GM12878 (cell line): ENCODE data around the gene COL28A1. TPM values are rescaled to one million over a fixed set of nuclear protein-coding genes. Genes with fewer than 3 reads are reported as not detected.

Source experiments
- ATAC-seq: fragments of 200-7000 bp; cut with Tn5 transposase; 3 replicates; pipeline ENCODE4 v1.9.1; 2020; ENCODE audit warnings: mild to moderate bottlenecking, moderate library complexity
- BruUV-seq: library from RNA; stranded (reverse); fragments of 400-500 nt; replicated peaks from 2 replicates; lab custom pipeline; 2021; lab: Mats Ljungman, UMichigan
- CTCF ChIA-PET: fragments of 300-600 bp; sonication (Branson Sonifier 250); formaldehyde crosslinking; extraction: SDS; loops from one replicate; lab custom pipeline; 2021; ENCODE audit warnings: inconsistent platforms; lab: Yijun Ruan, JAX
- POLR2A ChIA-PET: fragments of 350-600 bp; formaldehyde crosslinking; extraction: SDS; loops from one replicate; lab custom pipeline; 2021; ENCODE audit warnings: inconsistent platforms; lab: Charles Lee
- RAD21 ChIA-PET: fragments of 300-600 bp; sonication (Branson Sonifier 250); formaldehyde crosslinking; loops from one replicate; lab custom pipeline; 2023; ENCODE audit warnings: antibody characterized with exemption; ENCODE audit not compliant: unreplicated experiment; lab: Charles Lee
- SMC1A ChIA-PET: fragments of 300-600 bp; sonication (Branson Sonifier 250); formaldehyde crosslinking; loops from one replicate; lab custom pipeline; 2023; ENCODE audit not compliant: unreplicated experiment, uncharacterized antibody; lab: Charles Lee
- DNase-seq: peaks from one replicate; pipeline ENCODE4 v3.0.0-alpha.2; 2011; ENCODE audit warnings: low read depth, low spot score
- FAIRE-seq: peaks from 3 replicates; lab custom pipeline; 2011; peaks lifted over from hg19 to GRCh38; lab: Jason Lieb, UNC
- H2AFZ ChIP-seq: 2 replicates; pipeline ENCODE4 v1.6.0; 2011; ENCODE audit warnings: low read depth, low read length, control low read depth; ENCODE audit not compliant: control insufficient read depth
- H3K27ac ChIP-seq: 2 replicates; pipeline ENCODE4 v1.5.1; 2011; ENCODE audit warnings: control low read depth; ENCODE audit not compliant: control insufficient read depth, insufficient read depth
- H3K27me3 ChIP-seq, 2 experiments: replicated peaks in 1 of 2; 2 replicates each; pipeline versions ENCODE4 v1.6.0 to v1.6.1; 2011; ENCODE audit warnings: low read length in 1 of 2; ENCODE audit not compliant: control insufficient read depth in 2 of 2, insufficient read depth in 2 of 2
- H3K36me3 ChIP-seq, 2 experiments: 2 replicates each; pipeline ENCODE4 v1.5.1; 2011; ENCODE audit warnings: low read length in 1 of 2; ENCODE audit not compliant: control insufficient read depth in 2 of 2, insufficient read depth in 2 of 2
- H3K4me1 ChIP-seq: 2 replicates; pipeline ENCODE4 v1.6.1; 2011; ENCODE audit warnings: mild to moderate bottlenecking, low read length, moderate library complexity, mixed read lengths; ENCODE audit not compliant: control insufficient read depth, insufficient read depth
- H3K4me2 ChIP-seq: 2 replicates; pipeline ENCODE4 v1.6.0; 2011; ENCODE audit warnings: control low read depth; ENCODE audit not compliant: control insufficient read depth, insufficient read depth
- H3K4me3 ChIP-seq: fragments of 200-600 bp; sonication (generic); 2 replicates; pipeline ENCODE4 v1.5.1; 2016
- H3K79me2 ChIP-seq: 2 replicates; pipeline ENCODE4 v1.6.0; 2011; ENCODE audit warnings: low read length; ENCODE audit not compliant: control insufficient read depth, insufficient read depth
- H3K9ac ChIP-seq: 2 replicates; pipeline ENCODE4 v1.8.0; 2011; ENCODE audit warnings: low read length, control low read depth, mixed read lengths; ENCODE audit not compliant: control insufficient read depth, insufficient read depth
- H3K9me3 ChIP-seq: replicated peaks from 3 replicates; pipeline ENCODE4 v1.5.1; 2011; ENCODE audit warnings: mild to moderate bottlenecking, low read length; ENCODE audit not compliant: control insufficient read depth, insufficient read depth
- H4K20me1 ChIP-seq: 2 replicates; pipeline ENCODE4 v1.6.0; 2011; ENCODE audit not compliant: control insufficient read depth, insufficient read depth
- CEBPB ChIP-seq, 2 experiments: fragments of 150-350 bp in 1 of 2; IDR thresholded peaks; 2 replicates each; pipeline ENCODE4 v1.6.1; 2012 to 2014; ENCODE audit warnings: low read depth in 2 of 2, low read length in 2 of 2, borderline replicate concordance in 1 of 2, inconsistent platforms in 1 of 2
- CEBPZ ChIP-seq: fragments of 150-350 bp; IDR thresholded peaks from 2 replicates; pipeline ENCODE4 v1.6.1; 2016; ENCODE audit warnings: low read depth, low read length
- CUX1 ChIP-seq: IDR thresholded peaks from 2 replicates; pipeline ENCODE4 v1.6.1; 2012; ENCODE audit warnings: improper control_type of control experiment, low read depth, low read length; ENCODE audit not compliant: insufficient replicate concordance
- ZNF687 ChIP-seq: fragments of 450-650 bp; IDR thresholded peaks from 2 replicates; pipeline ENCODE4 v1.6.1; 2017; ENCODE audit warnings: mild to moderate bottlenecking, moderate library complexity
- WGBS: methylation state at CpG from one replicate; pipeline ENCODE4 v1.1.6; 2016; ENCODE audit warnings: low lambda C conversion rate; ENCODE audit not compliant: insufficient replicate concordance, insufficient coverage; ENCODE audit errors: missing lambda C conversion rate; 5-methylcytosine and 5-hydroxymethylcytosine counted together
- in situ Hi-C: fragments of 300-500 bp; cut with MboI; formaldehyde crosslinking; loops from 9 replicates; pipeline ENCODE4 v1.14.3; 2018; ENCODE audit warnings: mixed read lengths
- intact Hi-C: fragments of 100-400 bp; cut with micrococcal nuclease; formaldehyde crosslinking; loops from one replicate; pipeline ENCODE4 v1.14.2; 2022; ENCODE audit not compliant: unreplicated experiment
- polyA plus RNA-seq, 11 experiments: library from polyadenylated mRNA; depleted of rRNA in 4 of 11; unstranded in 6 of 11; stranded (reverse) in 5 of 11; fragments of >200 nt; fragmentation: Nextera tagmentation in 4 of 11; fragmentation: Illumina TruSeq in 1 of 11; extraction: Ambion mirVana in 4 of 11; extraction: Trizol in 1 of 11; gene quantifications; 1 replicate in 1 of 11; 2 replicates in 10 of 11; pipeline versions ENCODE4 v1.2.1 to v1.2.3, GENCODE V29; 2011 to 2016; ENCODE audit warnings: inconsistent platforms in 2 of 11, missing spikeins in 2 of 11, low read depth in 1 of 11
- total RNA-seq, 4 experiments: library from RNA; depleted of rRNA in 3 of 4; stranded (reverse); fragments of >200 nt in 3 of 4; fragmentation: Illumina TruSeq in 1 of 4; extraction: Trizol in 1 of 4; gene quantifications; 2 replicates each; pipeline versions ENCODE4 v1.2.1 to v1.2.3, GENCODE V29; 2013 to 2021

Gene COL28A1
- total and polyA plus RNA-seq, 10 of the 15 experiments (the other 5 are each of a cell fraction or from before 2014, with no cell fraction given) = 0.05 to 0.22 TPM; not detected in 8

- TF ChIP-seq CUX1 = no peak
Observed at GRCh38 chr7:7519528-7519927, 16.1 kb downstream of the COL28A1 start (continued).

GRCh38 chr7:7519056-7519455, 16.6 kb downstream of the COL28A1 start:
- no peak for FAIRE-seq
- BruUV-seq = no TSS peak
- SMC1A ChIA-PET = no interaction called here
- ATAC-seq = no peak
- H3K4me2 ChIP-seq = no peak overlapping the region
- intact Hi-C loops = no loop called here
- no peak overlapping the region for H3K27ac ChIP-seq
- no peak overlapping the region for H3K4me3 ChIP-seq
- 22% methylated on average over 2 of the region's 2 CpGs for WGBS
- POLR2A ChIA-PET = no interaction called here
- CTCF ChIA-PET = interaction anchor here (1.2 kb wide), 1 partner anchor 412 kb away, joined by 3 read pairs; no protein-coding TSS in a partner anchor
- H3K27me3 ChIP-seq = no peaks in the 10 kb centered on the region; a peak in 1 of 4 replicates
- RAD21 ChIA-PET = no interaction called here
- no peak for DNase-seq
- in situ Hi-C loops = no loop called here
- TF ChIP-seq CEBPB (IDR thresholded peaks at IDR 0.05; ENCODE audit: borderline replicate concordance in 1 of 2, low read depth in 2 of 2, low read length in 2 of 2) = no peak
- no peak for TF ChIP-seq CEBPZ
- no peak for TF ChIP-seq ZNF687
- H4K20me1 ChIP-seq = no peaks in the 10 kb centered on the region
- no peak overlapping the region for H2AFZ ChIP-seq
- no peak overlapping the region for H3K9ac ChIP-seq
- no peaks in the 10 kb centered on the region for H3K36me3 ChIP-seq
- no peaks in the 10 kb centered on the region for H3K4me1 ChIP-seq
- H3K79me2 ChIP-seq = no peaks in the 10 kb centered on the region
- H3K9me3 ChIP-seq = no peaks in the 10 kb centered on the region
